ENCODE data around the gene FBXW8.

GRCh38 chr12:116878567-116879508 lies 31.9 kb upstream of the FBXW8 start:
- TF ChIP-seq CTCF (IDR thresholded peaks at IDR 0.05) (no peak), EZH2 (IDR thresholded peaks at IDR 0.05; ENCODE audit: borderline replicate concordance, insufficient read depth, low read depth, low read length, poor library complexity, severe bottlenecking) (no peak)
